Upper lobe of left lung (tissue), 4 donors: ENCODE results near the gene CD99L2.

Experiments used
- CTCF ChIP-seq, 6 experiments: fragments of 450-650 bp in 4 of 6; fragments of 200-600 bp in 2 of 6; sonication (generic) in 2 of 6; IDR thresholded peaks; one replicate each; pipeline ENCODE4 v1.5.1; 2016 to 2019; ENCODE audit warnings: antibody characterized with exemption in 6 of 6
- POLR2A ChIP-seq, 4 donors: fragments of 450-650 bp; IDR thresholded peaks; one replicate each; pipeline ENCODE4 v1.5.1; 2016 to 2017; ENCODE audit warnings: antibody characterized with exemption in 4 of 4, mild to moderate bottlenecking in 2 of 4

DNA sequence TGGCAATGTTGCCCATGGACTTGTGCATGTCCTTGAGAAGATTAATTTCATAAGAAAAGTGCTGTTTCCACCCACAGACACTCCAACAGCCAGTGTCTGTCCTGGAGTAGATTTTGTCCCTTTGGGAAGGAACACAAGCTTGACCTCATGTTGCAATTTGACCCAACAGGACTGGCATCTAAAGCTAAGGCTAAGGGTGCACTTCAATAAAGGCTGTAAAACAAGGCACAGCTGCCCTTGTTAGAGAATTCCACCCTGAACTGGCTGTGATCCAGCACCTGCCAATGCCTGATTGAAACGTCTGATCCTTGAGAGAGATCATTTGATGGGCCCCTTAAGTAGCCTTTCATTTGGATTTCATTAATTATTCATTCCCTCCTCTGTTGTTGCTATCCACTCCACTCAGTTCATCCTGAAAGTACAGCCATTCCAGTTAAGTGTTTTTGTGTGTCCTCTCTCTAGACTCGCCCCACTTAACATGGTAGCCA lies 56.2 kb downstream of the CD99L2 start:
- TF ChIP-seq CTCF (IDR thresholded peaks at IDR 0.05) (no peak), POLR2A (IDR thresholded peaks at IDR 0.05) (no peak)
